ENCODE data around the gene PPP1CA.
"Not testable (repeated sequence)": the region's sequence is repeated elsewhere in the genome, so short reads cannot be mapped to it uniquely, and the experiment has no call there.

PPP1CA gene

DNA sequence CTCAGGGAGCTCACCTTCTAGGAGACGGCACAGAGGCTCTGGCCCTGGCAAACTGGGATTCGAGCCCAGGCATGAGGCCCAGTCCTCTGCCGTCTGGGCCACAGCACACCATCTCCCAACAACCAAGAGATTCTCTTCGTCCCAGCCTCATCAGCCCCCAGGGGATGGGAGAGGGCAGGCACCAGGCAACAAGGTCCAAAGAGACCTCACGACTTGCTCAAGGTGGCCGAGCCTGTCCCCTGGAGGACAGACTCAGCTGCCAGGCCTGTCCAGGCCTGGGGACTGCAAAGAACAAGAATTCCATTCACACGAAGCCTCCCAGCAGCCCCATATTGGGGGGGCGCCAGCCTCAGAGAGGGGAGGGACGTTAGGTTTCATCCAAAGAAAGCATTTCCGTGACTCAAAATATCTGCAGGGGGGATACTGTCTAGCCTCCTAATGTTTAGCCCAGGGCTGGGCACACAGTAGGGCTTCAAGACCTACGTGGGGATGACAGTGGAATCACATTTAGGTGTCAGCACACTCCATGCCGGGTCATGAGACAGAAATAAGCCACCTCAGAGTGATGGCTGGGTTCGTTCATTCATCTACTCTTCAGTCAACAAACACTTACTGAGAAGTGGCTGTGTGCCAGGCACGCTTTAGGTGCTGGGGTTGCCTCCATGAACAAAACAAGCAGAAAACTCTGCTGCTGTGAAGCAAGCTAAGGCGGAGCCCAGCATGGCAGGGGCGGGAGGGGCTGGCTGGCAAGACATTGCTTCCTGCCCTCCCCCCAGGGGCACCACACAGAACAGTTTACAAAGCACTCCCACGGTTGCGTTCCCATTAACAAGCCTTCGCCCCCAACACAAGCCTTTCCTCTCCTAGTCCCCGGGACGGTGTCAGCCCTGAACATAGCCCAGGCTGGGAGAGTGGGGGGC is 15.0 kb upstream of the PPP1CA start:
- peak; percentile 74 to 75 for DNase-seq

DNA sequence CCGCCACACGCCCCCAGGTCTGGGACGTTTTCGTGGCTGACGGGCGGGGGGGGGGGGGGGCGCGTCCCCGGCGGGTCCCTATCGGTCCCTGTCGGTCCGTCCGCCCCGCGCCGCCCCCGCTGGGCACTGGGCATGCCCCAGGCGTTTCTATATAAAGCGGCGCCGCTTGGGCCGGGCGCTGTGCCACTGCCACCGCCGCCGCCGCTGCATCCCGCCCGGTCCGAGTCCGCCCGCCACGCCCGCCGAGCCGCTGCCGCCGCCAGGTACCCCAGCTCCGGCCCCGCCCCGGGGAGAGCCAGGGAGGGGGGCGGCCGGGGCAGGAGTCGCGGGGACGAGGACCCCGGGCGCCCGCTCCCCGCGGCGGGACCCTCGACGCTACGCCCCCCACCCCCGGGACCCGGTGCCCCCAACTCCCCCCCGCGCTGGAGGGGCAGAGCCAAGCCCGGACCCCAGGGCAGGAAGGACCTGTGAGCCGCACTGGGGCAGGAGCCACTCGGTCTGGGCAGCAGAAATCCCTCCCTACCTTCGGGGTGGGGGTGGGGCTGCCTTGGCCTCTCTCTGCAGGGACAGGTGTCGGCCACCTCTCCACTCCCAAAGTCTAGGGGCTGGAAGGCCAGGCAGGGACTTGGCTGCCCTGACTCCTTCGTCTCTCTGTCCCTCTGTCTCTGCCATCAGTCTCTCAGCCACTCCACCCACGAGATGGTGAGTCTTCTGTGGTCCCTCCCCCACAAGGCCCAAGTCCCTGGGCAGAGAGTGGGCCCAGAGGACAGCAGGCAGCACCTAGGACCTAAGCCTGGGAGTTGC is 14.0 kb upstream of the PPP1CA start, which contains the start of gene CARNS1:
Gene CARNS1 (plus strand): TSS at position 178 of the 804 bp plus-strand sequence. CDS start 522 bp downstream, at position 700.
- DNase-seq: no peak

DNA sequence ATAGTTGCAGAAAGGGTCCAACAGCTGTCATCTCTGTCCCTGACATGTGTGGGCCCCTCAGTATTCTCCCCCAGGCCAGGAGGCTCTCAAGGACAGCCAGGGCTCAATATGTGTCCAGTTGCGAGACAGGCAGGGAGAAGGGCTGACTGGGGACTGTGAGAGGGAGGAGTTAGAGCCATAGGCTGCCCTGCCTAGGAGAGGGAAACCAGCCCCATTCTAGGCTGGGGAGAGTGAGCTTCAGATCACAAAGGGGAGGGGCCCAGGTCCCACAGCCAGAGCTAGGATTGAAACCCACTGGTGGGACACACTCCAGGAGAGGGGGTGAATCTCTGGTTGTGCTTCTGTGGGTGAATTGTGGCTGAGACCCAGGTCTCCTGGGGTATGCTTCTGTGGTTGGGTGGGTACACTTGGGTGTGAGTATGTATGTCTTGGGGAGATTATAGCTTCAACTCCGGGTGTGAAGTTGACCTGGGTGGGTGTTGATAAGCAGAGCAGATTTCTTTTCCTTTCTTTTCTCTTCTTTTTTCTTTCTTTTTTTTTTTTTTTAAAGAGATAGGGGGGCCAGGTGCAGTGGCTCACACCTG is 11.7 kb upstream of the PPP1CA start:
- DNase-seq: no peak

DNA sequence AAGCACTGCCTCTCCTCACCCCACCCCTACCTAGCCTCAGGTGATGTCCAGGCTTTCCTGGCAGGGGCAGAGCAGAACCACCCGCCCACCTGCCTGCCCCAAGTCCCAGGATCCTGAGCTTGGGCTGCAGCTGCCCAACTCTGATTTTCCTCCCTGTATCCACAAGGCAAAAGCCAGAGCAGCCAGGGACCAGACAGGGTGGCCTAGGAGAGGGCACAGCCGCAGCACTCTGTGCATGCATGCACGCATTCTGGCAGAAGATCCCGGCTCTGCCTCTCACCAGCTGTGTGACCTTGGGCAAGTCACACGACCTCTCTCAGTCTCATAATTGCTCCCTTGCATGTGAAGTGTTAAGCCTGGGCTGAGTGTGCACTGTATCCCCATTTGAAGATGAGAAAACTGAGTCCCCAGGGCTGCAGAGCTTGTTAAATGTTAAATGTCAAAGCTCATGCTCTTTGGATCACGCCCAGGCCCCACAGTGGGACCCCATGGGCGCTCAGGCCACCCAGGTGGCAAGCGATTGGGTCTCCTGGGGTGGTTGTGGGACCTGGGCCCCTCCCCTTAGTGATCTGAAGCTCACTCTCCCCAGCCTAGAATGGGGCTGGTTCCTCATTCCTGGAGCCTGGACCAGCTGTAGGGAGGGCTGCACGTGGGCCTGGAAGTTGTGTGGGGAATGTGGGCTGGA is 11.0 kb upstream of the PPP1CA start:
- DNase-seq: no peak

DNA sequence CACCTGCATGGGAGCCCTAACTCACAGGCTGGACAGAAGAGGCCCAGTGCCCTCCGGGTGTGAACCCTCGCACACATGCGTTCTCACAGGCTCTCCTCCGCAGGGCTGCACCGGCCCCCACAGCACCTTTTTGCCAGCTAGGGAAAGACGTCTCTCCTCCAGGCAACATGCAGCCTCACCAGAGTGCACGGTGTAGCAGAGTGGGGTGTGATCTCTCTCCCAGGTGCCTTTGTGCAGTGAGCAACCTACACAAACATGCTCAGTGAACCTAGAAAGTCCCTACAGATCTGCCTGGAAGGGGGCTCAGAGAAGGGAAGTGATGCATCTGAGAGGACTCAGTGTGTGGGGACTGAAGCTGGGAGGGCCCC is 10.1 kb upstream of the PPP1CA start:
- DNase-seq: no peak

DNA sequence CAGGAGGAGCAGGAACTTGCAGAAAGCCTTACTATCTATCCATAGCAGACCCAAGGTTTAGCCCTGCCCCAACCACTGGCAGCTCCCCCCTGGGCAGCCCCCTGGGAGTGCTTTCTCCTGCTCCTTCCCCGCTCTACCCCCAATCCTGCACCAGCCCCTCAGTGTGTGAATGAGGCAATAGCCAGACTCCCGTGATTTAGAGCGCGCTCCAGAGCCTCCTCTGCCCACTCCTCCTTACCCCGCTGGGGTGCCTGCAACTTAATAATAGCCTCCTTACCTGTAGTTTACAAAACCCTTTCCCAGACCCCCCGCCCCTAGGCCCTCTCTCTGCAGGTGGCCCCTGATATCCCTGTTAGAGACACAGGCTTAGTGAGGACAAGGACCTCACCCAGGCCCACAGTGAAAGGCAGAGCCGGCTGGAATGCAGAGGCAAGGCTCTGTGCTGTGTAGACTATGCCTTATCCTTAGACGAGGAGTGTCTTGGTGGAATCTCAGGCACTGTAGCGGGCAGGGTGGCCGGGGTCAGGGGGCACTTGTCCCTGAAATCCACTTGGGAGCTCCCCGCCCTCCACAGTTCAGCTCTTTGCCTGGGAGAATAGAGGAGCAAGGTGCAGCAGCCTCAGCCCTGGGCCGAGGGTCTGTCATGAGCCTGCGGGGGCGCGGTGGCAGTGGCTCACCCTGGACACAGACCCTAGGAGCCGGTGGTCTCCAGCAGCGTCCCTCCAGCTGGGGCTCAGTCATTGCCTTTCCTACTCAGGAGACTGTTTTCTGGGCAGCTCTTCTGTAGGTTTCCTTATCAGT is 9.5 kb upstream of the PPP1CA start:
- no peak for DNase-seq

DNA sequence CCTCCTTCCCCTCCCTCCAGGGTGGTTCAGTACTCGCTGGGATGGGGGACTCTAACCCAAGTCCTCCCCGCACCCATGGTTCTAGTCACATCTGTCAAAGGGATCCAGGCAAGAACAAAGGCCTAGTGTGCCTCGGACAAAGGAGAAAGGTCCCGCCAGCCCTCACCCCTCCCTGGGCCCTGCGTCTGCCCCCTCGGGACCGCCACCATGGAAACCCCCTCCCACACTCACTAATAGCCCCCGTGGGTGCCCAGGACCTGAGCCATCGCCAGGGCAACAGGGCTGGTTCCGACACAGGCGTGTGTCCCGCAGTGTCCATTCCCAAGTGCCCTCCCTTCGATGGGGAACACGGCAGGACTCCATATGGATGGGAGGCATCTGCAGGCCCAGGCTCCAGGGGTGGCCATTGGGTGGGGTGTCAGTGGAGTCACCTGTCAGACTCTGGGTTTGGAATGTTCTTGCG is 8.7 kb upstream of the PPP1CA start:
- no peak for DNase-seq

DNA sequence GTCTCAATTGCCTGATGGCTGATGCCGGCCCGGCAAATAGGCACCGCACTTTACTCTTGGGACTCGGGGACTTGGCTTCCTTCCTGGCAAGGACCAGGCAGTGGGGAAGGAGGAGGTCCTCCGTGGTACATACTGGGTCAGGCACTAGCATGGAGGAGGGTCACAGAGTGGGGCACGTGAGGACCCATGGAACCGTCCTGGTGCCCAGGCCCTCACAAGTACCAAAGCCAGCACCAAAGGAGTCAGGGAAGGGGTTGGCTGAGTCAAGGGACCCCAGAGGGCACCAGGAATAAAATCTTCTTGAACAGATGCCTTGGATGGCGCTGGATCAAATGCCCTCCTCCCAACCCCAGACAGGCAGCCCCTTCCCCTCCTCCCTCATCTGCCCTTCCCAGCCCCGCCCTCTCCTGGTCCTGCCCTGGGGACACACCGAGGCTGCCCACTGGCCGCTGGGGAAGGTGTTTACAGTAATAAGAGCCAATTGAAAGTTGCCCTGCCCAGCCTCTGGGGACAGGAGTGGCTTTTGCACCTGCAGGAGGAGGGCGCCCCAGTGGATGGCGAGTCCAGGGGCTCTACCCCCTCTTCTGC is 8.2 kb upstream of the PPP1CA start:
- DNase-seq: no peak

DNA sequence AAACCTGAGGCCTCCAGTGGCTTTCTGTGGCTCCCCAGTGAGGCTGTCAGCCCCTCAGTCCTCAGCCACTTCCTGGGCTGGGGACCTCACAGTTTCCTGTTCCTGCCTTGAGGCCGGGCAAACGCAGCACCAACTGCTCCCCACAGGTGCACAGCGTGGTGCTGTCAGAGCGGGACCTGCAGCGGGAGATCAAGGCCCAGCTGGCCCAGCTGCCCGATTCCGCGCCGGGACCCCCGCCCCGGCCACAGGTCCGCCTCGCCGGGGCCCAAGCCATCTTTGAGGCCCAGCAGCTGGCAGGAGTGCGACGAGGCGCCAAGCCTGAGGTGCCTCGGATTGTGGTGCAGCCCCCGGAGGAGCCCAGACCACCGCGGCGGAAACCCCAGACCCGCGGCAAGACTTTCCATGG is 7.6 kb upstream of the PPP1CA start:
- no peak for DNase-seq

DNA sequence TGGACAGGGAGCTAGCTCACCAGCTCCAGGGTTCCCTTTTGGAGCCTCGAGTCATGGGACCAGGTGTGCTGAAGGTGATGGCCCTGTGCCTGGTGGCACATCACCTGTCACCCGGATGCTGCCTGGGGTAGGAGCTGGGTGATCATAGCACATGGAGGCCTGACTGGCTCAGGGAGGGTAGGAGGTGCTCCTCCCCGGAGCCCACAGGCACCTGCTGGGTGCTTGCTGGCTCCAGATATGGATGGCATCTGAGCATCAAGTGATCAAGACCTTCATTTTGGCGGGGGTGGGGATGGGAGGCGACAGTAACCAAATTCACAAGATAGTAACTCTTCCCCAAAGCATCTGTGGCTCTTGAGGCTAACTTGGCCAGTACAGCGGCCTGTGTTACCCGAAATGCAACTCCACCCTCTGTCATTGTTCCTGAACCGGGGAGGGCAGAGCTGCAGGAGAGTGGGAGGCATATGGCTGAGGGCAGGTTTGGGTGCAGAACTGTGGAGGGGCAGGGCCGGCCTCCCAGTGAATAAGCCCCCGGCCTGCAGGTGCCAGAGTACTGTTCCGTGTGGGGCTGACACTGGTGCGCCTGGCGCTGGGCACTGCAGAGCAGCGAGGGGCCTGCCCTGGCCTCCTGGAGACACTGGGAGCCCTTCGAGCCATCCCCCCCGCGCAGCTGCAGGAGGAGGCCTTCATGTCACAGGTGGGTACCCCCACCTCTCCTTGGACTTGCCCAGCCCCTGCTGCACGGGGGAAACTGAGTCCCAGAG is 7.0 kb upstream of the PPP1CA start:
- DNase-seq: no peak

DNA sequence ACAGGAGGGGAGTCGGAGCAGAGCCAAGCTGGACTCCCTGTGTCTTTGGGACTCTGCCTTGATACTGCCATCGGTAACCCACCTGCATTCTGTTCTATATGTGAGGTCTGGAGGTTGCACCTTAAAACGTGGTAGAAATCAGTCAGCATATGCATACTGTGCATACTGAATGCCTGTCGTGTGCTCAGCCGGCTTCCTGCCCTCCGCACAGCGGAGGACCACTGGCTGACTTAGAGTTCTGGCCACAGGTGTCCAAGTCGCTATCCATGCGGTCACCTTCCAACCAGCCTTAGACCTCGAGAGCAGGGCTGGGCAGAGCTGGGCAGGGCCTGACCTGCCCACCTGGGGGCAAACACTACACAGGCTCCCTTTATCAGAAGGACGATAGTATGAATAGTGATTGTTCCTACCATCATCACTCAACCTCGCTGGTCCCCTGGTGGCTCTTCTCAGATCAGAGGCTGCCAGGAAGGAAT is 6.1 kb upstream of the PPP1CA start:
- no peak for DNase-seq

DNA sequence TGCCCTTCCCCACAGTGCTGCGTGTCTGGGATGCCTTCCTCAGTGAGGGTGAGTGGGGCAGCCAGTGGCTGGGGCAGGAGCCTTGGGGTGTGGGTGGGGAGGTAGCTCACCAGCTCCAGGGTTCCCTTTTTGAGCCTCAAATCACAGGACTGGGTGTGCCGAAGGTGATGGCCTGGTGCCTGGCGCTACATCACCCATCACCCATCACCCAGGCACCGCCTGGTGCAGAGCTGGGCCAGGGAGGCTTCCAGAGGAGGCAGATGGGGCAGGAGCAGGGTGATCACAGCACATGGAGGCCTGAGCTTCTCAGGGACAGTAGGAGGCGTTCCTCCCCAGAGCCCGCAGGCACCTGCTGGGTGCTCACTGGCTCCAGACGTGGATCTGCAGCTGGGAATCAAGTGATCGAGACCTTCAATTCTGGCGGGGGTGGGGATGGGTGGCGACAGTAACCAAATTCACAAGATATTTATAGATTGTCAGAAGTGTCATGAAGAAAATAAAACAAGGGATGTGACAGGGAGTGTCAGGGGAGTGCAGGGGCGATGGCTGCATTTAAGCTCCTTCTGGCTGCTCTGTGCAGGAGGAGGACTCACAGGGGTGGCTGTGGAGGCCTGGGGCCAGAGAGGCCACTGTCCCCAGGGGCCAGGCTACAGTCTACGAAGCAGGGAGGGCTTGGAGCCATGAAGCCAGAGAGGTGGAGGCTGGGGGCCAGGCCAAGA is 5.5 kb upstream of the PPP1CA start:
- DNase-seq: no peak

DNA sequence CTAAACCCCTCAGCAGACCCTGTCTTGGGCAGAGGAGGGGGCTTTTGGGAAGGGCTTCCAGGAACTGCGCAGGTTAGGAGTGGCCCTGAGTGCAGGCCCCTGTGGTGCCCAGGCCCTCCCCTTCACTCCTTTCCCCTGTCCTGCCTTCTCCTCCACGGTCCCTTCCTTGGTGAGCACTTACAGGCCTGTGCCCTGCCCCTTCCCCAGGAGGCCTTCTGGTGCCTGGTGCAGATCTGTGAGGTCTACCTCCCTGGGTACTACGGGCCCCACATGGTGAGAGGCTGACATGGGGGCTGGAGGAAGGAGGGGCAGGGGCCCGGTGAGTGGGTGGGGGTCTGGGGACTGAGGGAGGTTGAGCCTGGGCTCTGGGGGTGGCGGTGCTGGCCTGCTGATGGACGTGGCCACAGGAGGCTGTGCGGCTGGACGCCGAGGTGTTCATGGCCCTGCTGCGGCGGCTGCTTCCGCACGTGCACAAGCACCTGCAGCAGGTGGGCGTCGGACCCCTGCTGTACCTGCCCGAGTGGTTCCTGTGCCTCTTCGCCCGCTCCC is 4.8 kb upstream of the PPP1CA start:
- DNase-seq: no peak

DNA sequence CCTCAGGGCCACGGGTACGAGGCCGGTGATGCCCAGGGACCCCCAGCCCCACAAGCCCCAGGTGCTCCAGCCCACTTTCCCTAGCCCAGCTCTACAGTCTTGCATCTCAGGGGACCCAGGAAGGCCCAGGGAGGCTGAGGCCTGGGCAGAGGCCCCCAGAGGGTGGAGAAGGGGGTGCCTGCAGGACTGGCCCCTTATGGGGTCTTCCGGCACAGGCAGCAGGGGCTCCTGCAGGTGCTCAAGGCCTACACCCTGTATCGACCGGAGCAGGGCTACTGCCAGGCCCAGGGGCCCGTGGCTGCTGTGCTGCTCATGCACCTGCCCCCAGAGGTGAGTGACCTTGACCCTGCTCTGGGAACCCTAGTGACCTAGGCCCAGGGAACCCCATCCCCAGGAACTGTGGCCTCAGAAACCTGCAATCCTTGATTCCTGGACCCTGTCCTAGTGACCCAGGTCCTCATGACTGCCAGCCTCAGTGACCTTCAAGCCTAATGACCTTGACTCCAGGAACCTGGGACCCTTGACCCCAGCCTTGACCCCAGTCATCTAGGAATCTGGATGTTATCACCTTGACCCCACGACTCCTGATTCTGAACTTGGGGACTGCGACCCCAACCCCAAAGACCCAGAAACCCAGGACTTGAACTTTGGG is 4.2 kb upstream of the PPP1CA start:
- no peak for DNase-seq

DNA sequence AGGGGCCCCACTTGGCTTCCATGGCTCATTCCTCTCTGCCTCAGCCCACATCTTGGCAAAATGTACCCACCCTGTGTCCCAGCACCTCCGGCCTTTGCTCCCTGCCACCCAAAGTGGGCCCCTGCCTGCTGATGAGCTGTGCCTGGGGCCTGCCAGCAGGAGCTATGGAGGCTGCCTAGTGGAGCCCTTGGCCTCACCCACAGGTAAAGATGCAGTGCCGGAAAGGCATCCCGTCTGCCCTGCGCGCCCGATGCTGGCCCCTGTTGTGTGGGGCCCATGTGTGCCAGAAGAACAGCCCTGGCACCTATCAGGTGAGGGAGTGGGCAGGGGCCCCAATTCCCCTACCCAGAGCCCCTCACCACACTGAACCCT is 3.5 kb upstream of the PPP1CA start:
- DNase-seq: no peak

DNA sequence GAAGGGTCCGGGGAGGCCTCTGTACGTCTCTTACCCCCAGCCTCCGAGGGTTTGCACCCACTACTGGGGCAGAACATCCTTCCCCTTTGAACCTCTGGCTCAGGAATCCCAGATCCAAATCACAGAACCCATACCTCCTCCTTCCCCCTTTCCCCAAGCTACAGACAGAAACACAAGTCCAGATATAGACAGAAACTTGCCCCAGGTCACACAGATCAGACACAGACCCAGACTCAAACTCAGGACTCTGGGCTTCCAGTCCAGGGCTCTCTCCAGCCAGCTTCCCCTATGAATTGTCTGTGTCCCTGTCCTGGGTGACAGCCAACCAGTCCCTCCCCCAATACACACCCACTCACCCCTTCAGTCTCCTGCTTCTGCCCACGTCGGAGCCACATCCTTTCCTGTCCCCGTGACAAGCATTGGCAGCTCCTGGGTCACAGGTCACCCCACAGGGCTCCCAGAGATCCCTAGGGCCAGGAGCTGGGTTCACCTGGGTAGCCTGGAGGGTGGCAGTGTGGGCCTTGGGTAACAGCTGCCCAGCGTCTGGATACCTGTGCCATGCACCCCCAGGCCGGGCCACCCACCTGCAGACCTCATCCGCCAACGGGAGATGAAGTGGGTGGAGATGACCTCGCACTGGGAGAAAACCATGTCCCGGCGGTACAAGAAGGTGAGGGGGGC is 3.0 kb upstream of the PPP1CA start:
- DNase-seq: peak; percentile 50 to 52

DNA sequence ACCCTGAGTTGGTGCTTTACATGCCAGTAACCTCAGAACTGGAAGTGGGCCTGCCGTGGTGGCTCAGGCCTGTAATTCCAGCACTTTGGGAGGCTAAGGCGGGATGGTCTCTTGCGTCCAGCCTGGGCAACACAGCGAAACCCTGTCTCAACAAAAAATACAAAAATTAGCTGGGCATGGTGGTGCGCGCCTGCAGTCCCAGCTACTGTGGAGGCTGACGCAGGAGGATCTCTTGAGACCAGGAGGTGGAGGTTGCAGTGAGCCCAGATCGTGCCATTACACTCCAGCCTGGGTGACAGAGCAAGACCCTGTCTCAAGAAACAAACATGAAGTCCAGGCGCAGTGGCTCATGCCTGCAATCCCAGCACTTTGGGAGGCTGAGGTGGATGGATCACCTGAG is 1.4 kb upstream of the PPP1CA start:
- DNase-seq: not testable (repeated sequence)

DNA sequence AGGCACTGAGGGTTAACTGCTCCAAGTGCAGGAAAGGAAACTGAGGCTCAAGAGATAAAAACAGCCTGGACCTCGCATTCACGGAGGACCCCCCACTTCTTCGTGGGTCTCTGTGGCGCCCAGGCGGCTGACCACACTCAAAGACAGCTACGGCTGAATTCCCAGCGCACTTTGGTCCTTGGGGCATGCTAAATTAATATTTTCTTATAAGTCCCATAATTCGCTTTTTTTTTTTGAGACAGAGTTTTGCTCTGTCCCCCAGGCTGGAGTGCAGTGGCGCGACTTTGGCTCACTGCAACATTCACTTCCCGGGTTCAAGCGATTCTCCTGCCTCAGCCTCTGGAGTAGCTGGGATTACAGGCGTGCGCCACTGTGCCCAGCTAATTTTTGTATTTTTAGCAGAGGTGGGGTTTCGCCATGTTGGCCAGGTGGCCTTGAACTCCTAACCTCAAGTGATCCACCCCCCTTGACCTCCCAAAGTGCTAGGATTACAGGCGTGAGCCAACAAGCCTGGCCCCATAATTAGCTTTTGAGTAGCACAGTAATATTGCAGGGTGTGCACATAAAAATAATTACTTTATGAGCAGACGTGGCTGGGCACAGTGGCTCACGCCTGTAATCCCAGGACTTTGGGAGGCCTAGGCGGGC is 658 bp upstream of the PPP1CA start:
- DNase-seq: not testable (repeated sequence)
